ENCODE results near the gene YIF1A. TPM values are rescaled to one million over a fixed set of nuclear protein-coding genes. Genes with fewer than 3 reads are reported as not detected.

YIF1A gene
- total RNA-seq, 1 experiment from 2014 or later, result 64.3 TPM

- H3T11ph ChIP-seq (ENCODE audit: low read length), result no peak overlapping the region
- no peak overlapping the region for H2BK15ac ChIP-seq (ENCODE audit: low read depth, low read length)
- no peaks in the 10 kb centered on the region for H4K20me1 ChIP-seq (ENCODE audit: control insufficient read depth, insufficient read depth, insufficient read length)
- no peak overlapping the region for H3K23ac ChIP-seq (ENCODE audit: insufficient read length, low read depth, low read length)
- no peak overlapping the region for H3K27ac ChIP-seq (ENCODE audit: insufficient read length, low read depth, low read length)
- WGBS (ENCODE audit: extremely low coverage, insufficient read length, low lambda C conversion rate), result no CpG with 5 or more reads among the region's 4 CpGs
- H4K8ac ChIP-seq (replicated peaks; ENCODE audit: insufficient read length, low read depth, low read length), result no peak overlapping the region
- Mint-ChIP-seq H3K27me3 (ENCODE audit: low read depth) (peaks cover 42% of the 10 kb centered on the region), H3K9me3 (no peaks in the 10 kb centered on the region), H3K4me3 (no peak overlapping the region; a peak in 1 of 5 replicates), H3K36me3 (ENCODE audit: insufficient read depth in 1 of 3, low read depth in 3 of 3) (peaks cover 0 to 2% (median 0%) of the 10 kb centered on the region in 3 experiments; a peak in 2 of 7 replicates), H3K4me1 (peaks cover 24 to 32% of the 10 kb centered on the region in 2 experiments), H3K27ac (no peak overlapping the region)
- H3K4me1 ChIP-seq (ENCODE audit: insufficient read depth, low read length), result peaks cover 4% of the 10 kb centered on the region
- H2BK12ac ChIP-seq (ENCODE audit: insufficient read length, low read depth, low read length), result no peak overlapping the region
- H3K4ac ChIP-seq (ENCODE audit: low read depth, low read length), result no peak overlapping the region
- no peak overlapping the region for H3K4me2 ChIP-seq (ENCODE audit: insufficient read depth, insufficient read length, low read length)
- H2AK5ac ChIP-seq (ENCODE audit: insufficient read length, low read length), result no peak overlapping the region
- H3K18ac ChIP-seq (ENCODE audit: insufficient read length, low read depth, low read length), result no peak overlapping the region
- H3K56ac ChIP-seq (ENCODE audit: insufficient read length, low read depth, low read length), result no peak overlapping the region
- H3K14ac ChIP-seq (ENCODE audit: insufficient read depth, low read length), result no peak overlapping the region
- H3K27me3 ChIP-seq (ENCODE audit: insufficient read depth, low read length), result peaks cover 8% of the 10 kb centered on the region; the same call in 1 of the 2 replicates
- peaks cover 1% of the 10 kb centered on the region; the same call in 1 of the 2 replicates for H3K79me2 ChIP-seq (ENCODE audit: insufficient read depth, low read length)
- no peak overlapping the region for H2BK5ac ChIP-seq (ENCODE audit: insufficient read length, low read length)
- no peak overlapping the region for H4K5ac ChIP-seq (ENCODE audit: insufficient read length, low read depth, low read length)
- no peak overlapping the region for H2BK20ac ChIP-seq (ENCODE audit: low read depth, low read length, poor library complexity, severe bottlenecking)
- no peak for DNase-seq
- no peak overlapping the region for H2BK120ac ChIP-seq (ENCODE audit: low read depth, low read length, poor library complexity, severe bottlenecking)
- H4K91ac ChIP-seq (ENCODE audit: insufficient read length, low read depth, low read length), result no peak overlapping the region
- no peak overlapping the region for H3K9ac ChIP-seq (ENCODE audit: extremely low read depth, insufficient read length, low read length)
- no peaks in the 10 kb centered on the region for H3K79me1 ChIP-seq (ENCODE audit: insufficient read depth, low read depth, low read length, poor library complexity, severe bottlenecking)
- H2AFZ ChIP-seq (ENCODE audit: low read length), result no peak overlapping the region
- TF ChIP-seq, protein P1, sequence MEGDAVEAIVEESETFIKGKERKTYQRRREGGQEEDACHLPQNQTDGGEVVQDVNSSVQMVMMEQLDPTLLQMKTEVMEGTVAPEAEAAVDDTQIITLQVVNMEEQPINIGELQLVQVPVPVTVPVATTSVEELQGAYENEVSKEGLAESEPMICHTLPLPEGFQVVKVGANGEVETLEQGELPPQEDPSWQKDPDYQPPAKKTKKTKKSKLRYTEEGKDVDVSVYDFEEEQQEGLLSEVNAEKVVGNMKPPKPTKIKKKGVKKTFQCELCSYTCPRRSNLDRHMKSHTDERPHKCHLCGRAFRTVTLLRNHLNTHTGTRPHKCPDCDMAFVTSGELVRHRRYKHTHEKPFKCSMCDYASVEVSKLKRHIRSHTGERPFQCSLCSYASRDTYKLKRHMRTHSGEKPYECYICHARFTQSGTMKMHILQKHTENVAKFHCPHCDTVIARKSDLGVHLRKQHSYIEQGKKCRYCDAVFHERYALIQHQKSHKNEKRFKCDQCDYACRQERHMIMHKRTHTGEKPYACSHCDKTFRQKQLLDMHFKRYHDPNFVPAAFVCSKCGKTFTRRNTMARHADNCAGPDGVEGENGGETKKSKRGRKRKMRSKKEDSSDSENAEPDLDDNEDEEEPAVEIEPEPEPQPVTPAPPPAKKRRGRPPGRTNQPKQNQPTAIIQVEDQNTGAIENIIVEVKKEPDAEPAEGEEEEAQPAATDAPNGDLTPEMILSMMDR (conservative IDR thresholded peaks at IDR 0.05), result no peak
- no peaks in the 10 kb centered on the region for H3K9me3 ChIP-seq (ENCODE audit: control insufficient read depth, low read depth, low read length)
- H3K23me2 ChIP-seq (ENCODE audit: insufficient read length, low read depth, low read length, poor library complexity, severe bottlenecking), result peaks cover 11% of the 10 kb centered on the region
Observed at GRCh38 chr11:66293352-66293751, 4.4 kb upstream of the YIF1A start.

All from H9 (cell line).